Neuron (in vitro differentiated cells): Measurements from ENCODE around the gene CACNA1H.
"Not testable (repeated sequence)": the region's sequence is repeated elsewhere in the genome, so short reads cannot be mapped to it uniquely, and the experiment has no call there.

Source experiments
- H2AFZ ChIP-seq: one replicate; pipeline ENCODE4 v1.6.1; 2013; ENCODE audit warnings: low read depth, mild to moderate bottlenecking, inconsistent platforms, low read length, moderate library complexity
- H3K27me3 ChIP-seq: one replicate; pipeline ENCODE4 v1.6.1; 2013; ENCODE audit warnings: low read length; ENCODE audit not compliant: insufficient read depth
- H3K36me3 ChIP-seq: one replicate; pipeline ENCODE4 v1.6.1; 2013; ENCODE audit warnings: low read length; ENCODE audit not compliant: insufficient read depth
- H3K4me1 ChIP-seq: one replicate; pipeline ENCODE4 v1.6.1; 2013; ENCODE audit warnings: low read length; ENCODE audit not compliant: insufficient read depth
- H3K4me3 ChIP-seq: 2 replicates; pipeline ENCODE4 v1.5.1; 2013; ENCODE audit warnings: mild to moderate bottlenecking, low read length, moderate library complexity
- H3K9me3 ChIP-seq: one replicate; pipeline ENCODE4 v1.6.1; 2013; ENCODE audit warnings: low read length

The CACNA1H gene

GRCh38 chr16:1240436-1240835, 87.5 kb downstream of the CACNA1H start, which contains the start of gene TPSAB1:
TPSAB1 (plus strand) TSS chr16:1240705; CDS start chr16:1240939, 234 bp downstream.
- not testable (repeated sequence) for H2AFZ ChIP-seq, H3K4me3 ChIP-seq, H3K4me1 ChIP-seq

GRCh38 chr16:1241081-1241480, 88.2 kb downstream of the CACNA1H start:
- not testable (repeated sequence) for H3K27me3 ChIP-seq, H3K4me1 ChIP-seq, H3K36me3 ChIP-seq

More at GRCh38 chr16:1240436-1240835, 87.5 kb downstream of the CACNA1H start, which contains the start of gene TPSAB1:
- H3K36me3 ChIP-seq, H3K9me3 ChIP-seq, H3K27me3 ChIP-seq: not testable (repeated sequence)

GRCh38 chr16:1243363-1243762, 90.5 kb downstream of the CACNA1H start:
- H3K36me3 ChIP-seq, H2AFZ ChIP-seq, H3K27me3 ChIP-seq, H3K4me3 ChIP-seq, H3K9me3 ChIP-seq, H3K4me1 ChIP-seq: not testable (repeated sequence)

More at GRCh38 chr16:1241081-1241480, 88.2 kb downstream of the CACNA1H start:
- not testable (repeated sequence) for H2AFZ ChIP-seq, H3K4me3 ChIP-seq, H3K9me3 ChIP-seq

- H3K4me1 ChIP-seq, H3K4me3 ChIP-seq, H3K36me3 ChIP-seq, H3K9me3 ChIP-seq, H2AFZ ChIP-seq, H3K27me3 ChIP-seq: not testable (repeated sequence)
Measured at GRCh38 chr16:1243907-1244850, 91.3 kb downstream of the CACNA1H start.

- H3K4me1 ChIP-seq, result peaks cover 3% of the 10 kb centered on the region
- H3K36me3 ChIP-seq, result no peaks in the 10 kb centered on the region
- no peak overlapping the region for H2AFZ ChIP-seq
- no peak overlapping the region for H3K4me3 ChIP-seq
- H3K27me3 ChIP-seq, result peaks cover 7% of the 10 kb centered on the region
- H3K9me3 ChIP-seq, result no peaks in the 10 kb centered on the region
Measured at GRCh38 chr16:1244881-1245280, 92.0 kb downstream of the CACNA1H start.

- no peaks in the 10 kb centered on the region for H3K9me3 ChIP-seq
- peaks cover 7% of the 10 kb centered on the region for H3K27me3 ChIP-seq
- no peaks in the 10 kb centered on the region for H3K36me3 ChIP-seq
- H3K4me3 ChIP-seq, result no peak overlapping the region
- no peak overlapping the region for H2AFZ ChIP-seq
- H3K4me1 ChIP-seq, result peaks cover 3% of the 10 kb centered on the region
Measured at GRCh38 chr16:1245452-1246020, 92.6 kb downstream of the CACNA1H start.

- H3K9me3 ChIP-seq, H2AFZ ChIP-seq, H3K27me3 ChIP-seq, H3K4me3 ChIP-seq, H3K4me1 ChIP-seq, H3K36me3 ChIP-seq: not testable (repeated sequence)
Measured at GRCh38 chr16:1247903-1248537, 95.1 kb downstream of the CACNA1H start.

- H2AFZ ChIP-seq, H3K36me3 ChIP-seq, H3K9me3 ChIP-seq, H3K4me1 ChIP-seq, H3K4me3 ChIP-seq, H3K27me3 ChIP-seq: not testable (repeated sequence)
Measured at GRCh38 chr16:1249031-1249755, 96.3 kb downstream of the CACNA1H start.

- not testable (repeated sequence) for H3K27me3 ChIP-seq, H3K9me3 ChIP-seq, H3K36me3 ChIP-seq, H2AFZ ChIP-seq, H3K4me3 ChIP-seq, H3K4me1 ChIP-seq
Measured at GRCh38 chr16:1253701-1254364, 100.9 kb downstream of the CACNA1H start.

GRCh38 chr16:1254821-1255220, 101.9 kb downstream of the CACNA1H start:
- H3K9me3 ChIP-seq, H3K4me3 ChIP-seq, H2AFZ ChIP-seq, H3K4me1 ChIP-seq, H3K36me3 ChIP-seq: not testable (repeated sequence)
- peaks cover 15% of the 10 kb centered on the region for H3K27me3 ChIP-seq

GRCh38 chr16:1255276-1256122, 102.6 kb downstream of the CACNA1H start, which contains the start of gene TPSD1:
TPSD1 (plus strand) TSS chr16:1256069; CDS start chr16:1256281, 212 bp downstream.
- not testable (repeated sequence) for H3K9me3 ChIP-seq, H3K4me3 ChIP-seq, H3K36me3 ChIP-seq, H2AFZ ChIP-seq, H3K4me1 ChIP-seq
- H3K27me3 ChIP-seq, result peaks cover 21% of the 10 kb centered on the region
